Hepatocyte (in vitro differentiated cells): ENCODE measurements around the gene GAB1. TPM values are rescaled to one million over a fixed set of nuclear protein-coding genes. Genes with fewer than 3 reads are reported as not detected.

Experiments
- DNase-seq: peaks from one replicate; pipeline ENCODE4 v3.0.0-alpha.2; 2016; ENCODE audit warnings: low spot score
- H2AFZ ChIP-seq: fragments of 200-600 bp; sonication (generic); 2 replicates; pipeline ENCODE4 v1.6.0; 2016; ENCODE audit warnings: antibody characterized with exemption, mild to moderate bottlenecking
- H3K27ac ChIP-seq: fragments of 200-600 bp; sonication (generic); 2 replicates; pipeline ENCODE4 v1.5.1; 2016; ENCODE audit warnings: mild to moderate bottlenecking
- H3K27me3 ChIP-seq: fragments of 200-600 bp; sonication (generic); 2 replicates; pipeline ENCODE4 v1.6.1; 2016
- H3K36me3 ChIP-seq: fragments of 200-600 bp; sonication (generic); replicated peaks from 2 replicates; pipeline ENCODE4 v1.5.1; 2016; ENCODE audit warnings: low read depth; ENCODE audit not compliant: insufficient read depth
- H3K4me1 ChIP-seq: fragments of 200-600 bp; sonication (generic); 2 replicates; pipeline ENCODE4 v1.5.1; 2016; ENCODE audit warnings: mild to moderate bottlenecking, moderate library complexity; ENCODE audit not compliant: insufficient read depth
- H3K4me2 ChIP-seq: fragments of 200-600 bp; sonication (generic); 2 replicates; pipeline ENCODE4 v1.6.0; 2016
- H3K4me3 ChIP-seq: fragments of 200-600 bp; sonication (generic); 2 replicates; pipeline ENCODE4 v1.5.1; 2016; ENCODE audit warnings: mild to moderate bottlenecking
- H3K79me2 ChIP-seq: fragments of 200-600 bp; sonication (generic); 2 replicates; pipeline ENCODE4 v1.6.0; 2017; ENCODE audit warnings: mild to moderate bottlenecking
- H3K9me2 ChIP-seq: fragments of 200-600 bp; sonication (generic); replicated peaks from 2 replicates; pipeline ENCODE4 v1.6.0; 2017; ENCODE audit warnings: mild to moderate bottlenecking; ENCODE audit not compliant: insufficient read depth
- H3K9me3 ChIP-seq: fragments of 200-600 bp; sonication (generic); 2 replicates; pipeline ENCODE4 v1.5.1; 2016; ENCODE audit warnings: low read depth, mild to moderate bottlenecking
- H4K20me1 ChIP-seq: fragments of 200-600 bp; sonication (generic); 2 replicates; pipeline ENCODE4 v1.6.0; 2016; ENCODE audit warnings: mild to moderate bottlenecking; ENCODE audit not compliant: insufficient read depth, poor library complexity, severe bottlenecking
- CTCF ChIP-seq: fragments of 200-600 bp; sonication (generic); IDR thresholded peaks from 2 replicates; pipeline ENCODE4 v1.5.1; 2016; ENCODE audit warnings: antibody characterized with exemption, mild to moderate bottlenecking; ENCODE audit not compliant: poor library complexity
- EZH2 ChIP-seq: fragments of 200-600 bp; sonication (generic); IDR thresholded peaks from 2 replicates; pipeline ENCODE4 v1.6.1; 2016; ENCODE audit warnings: antibody characterized with exemption, mild to moderate bottlenecking, borderline replicate concordance
- EZH2phosphoT487 ChIP-seq: fragments of 200-600 bp; sonication (generic); IDR thresholded peaks from one replicate; pipeline ENCODE4 v1.6.1; 2018; ENCODE audit warnings: antibody characterized with exemption, mild to moderate bottlenecking, low read depth, moderate library complexity; ENCODE audit not compliant: unreplicated experiment, severe bottlenecking
- WGBS: methylation state at CpG from one replicate; pipeline ENCODE4 v1.1.6; 2016; ENCODE audit warnings: low lambda C conversion rate; ENCODE audit errors: missing lambda C conversion rate; 5-methylcytosine and 5-hydroxymethylcytosine counted together
- polyA plus RNA-seq: library from polyadenylated mRNA; unstranded; fragments of >200 nt; fragmentation: Nextera tagmentation; extraction: Ambion mirVana; gene quantifications from 2 replicates; pipeline ENCODE4 v1.2.1, GENCODE V29; 2016
- total RNA-seq: library from RNA; depleted of rRNA; stranded (reverse); fragments of >200 nt; gene quantifications from 2 replicates; pipeline ENCODE4 v1.2.3, GENCODE V29; 2014

GAB1 gene
- total and polyA plus RNA-seq, 2 experiments from 2014 or later = 10.9 to 30.7 TPM

DNA sequence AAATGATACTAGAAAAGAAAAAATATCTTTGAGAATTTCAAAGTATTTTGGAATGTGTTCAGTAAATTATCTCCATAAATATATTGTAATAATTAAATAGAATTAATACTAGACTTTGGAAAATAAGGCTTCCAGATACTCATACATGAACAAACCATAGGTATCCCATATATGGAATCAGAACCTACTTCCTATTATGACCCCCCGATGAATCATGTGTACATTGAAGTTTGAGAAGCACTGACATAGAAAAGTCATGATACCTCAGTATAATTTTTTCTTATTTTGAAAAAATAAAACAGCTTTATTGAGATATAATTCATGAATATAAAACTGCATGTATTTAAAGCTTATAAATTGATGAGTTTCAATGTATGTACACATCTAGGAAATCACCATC lies 149.6 kb downstream of the GAB1 start:
- WGBS = 89% methylated on average over 1 of the region's 1 CpG
- Histone ChIP-seq H3K4me2 (no peak overlapping the region), H3K27me3 (no peaks in the 10 kb centered on the region), H3K9me2 (no peaks in the 10 kb centered on the region), H3K79me2 (no peaks in the 10 kb centered on the region), H3K27ac (no peak overlapping the region), H3K4me1 (no peaks in the 10 kb centered on the region), H3K9me3 (no peaks in the 10 kb centered on the region), H2AFZ (no peak overlapping the region), H3K36me3 (no peaks in the 10 kb centered on the region), H4K20me1 (no peaks in the 10 kb centered on the region), H3K4me3 (no peak overlapping the region)
- no peak for DNase-seq
- TF ChIP-seq CTCF (no peak), EZH2 (no peak), EZH2phosphoT487 (no peak)

DNA sequence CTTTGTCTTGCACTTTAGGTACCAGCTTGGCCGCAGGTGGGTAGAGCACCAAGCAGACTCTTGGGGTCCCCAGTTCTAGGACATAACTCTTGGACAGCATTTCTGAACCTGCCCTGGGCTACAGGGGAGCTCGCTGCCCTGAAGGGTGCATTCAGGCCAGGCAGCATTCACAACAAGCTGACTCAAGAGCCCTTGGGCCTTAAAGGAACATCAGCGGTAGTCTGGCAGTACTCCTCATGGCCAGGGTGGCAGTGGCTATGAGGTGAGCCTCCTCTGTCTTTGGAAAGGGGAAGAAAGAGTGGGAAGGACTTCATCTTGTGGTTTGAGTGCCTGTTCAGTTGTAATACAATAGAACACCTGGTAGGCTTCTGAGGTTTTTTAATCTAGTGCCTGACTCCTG lies 152.0 kb downstream of the GAB1 start:
- no peaks in the 10 kb centered on the region for H4K20me1 ChIP-seq
- no peak for TF ChIP-seq EZH2
- no peak for TF ChIP-seq CTCF
- TF ChIP-seq EZH2phosphoT487 = no peak
- H3K36me3 ChIP-seq = no peaks in the 10 kb centered on the region
- H3K79me2 ChIP-seq = no peaks in the 10 kb centered on the region
- no peak for DNase-seq
- H2AFZ ChIP-seq = no peak overlapping the region
- H3K4me1 ChIP-seq = no peaks in the 10 kb centered on the region
- H3K27me3 ChIP-seq = no peaks in the 10 kb centered on the region
- no peak overlapping the region for H3K27ac ChIP-seq
- H3K4me2 ChIP-seq = no peak overlapping the region
- no peaks in the 10 kb centered on the region for H3K9me3 ChIP-seq
- 91% methylated on average over 3 of the region's 3 CpGs for WGBS
- H3K9me2 ChIP-seq = no peaks in the 10 kb centered on the region
- no peak overlapping the region for H3K4me3 ChIP-seq

GRCh38 chr4:143489106-143489505 lies 152.4 kb downstream of the GAB1 start:
- DNase-seq = no peak
- Histone ChIP-seq H3K4me1 (no peaks in the 10 kb centered on the region), H2AFZ (no peak overlapping the region), H3K9me3 (no peaks in the 10 kb centered on the region), H3K27me3 (no peaks in the 10 kb centered on the region), H3K36me3 (no peaks in the 10 kb centered on the region), H4K20me1 (no peaks in the 10 kb centered on the region), H3K9me2 (no peaks in the 10 kb centered on the region), H3K4me3 (no peak overlapping the region), H3K27ac (no peak overlapping the region), H3K4me2 (no peak overlapping the region), H3K79me2 (no peaks in the 10 kb centered on the region)
- TF ChIP-seq CTCF (no peak), EZH2 (no peak), EZH2phosphoT487 (no peak)
- WGBS = 100% methylated on average over 2 of the region's 2 CpGs

- Histone ChIP-seq H4K20me1 (no peaks in the 10 kb centered on the region), H3K4me1 (no peaks in the 10 kb centered on the region), H3K79me2 (no peaks in the 10 kb centered on the region), H3K9me3 (no peaks in the 10 kb centered on the region), H3K27ac (no peak overlapping the region), H3K9me2 (no peaks in the 10 kb centered on the region), H2AFZ (no peak overlapping the region), H3K4me2 (no peak overlapping the region), H3K27me3 (no peaks in the 10 kb centered on the region), H3K36me3 (no peaks in the 10 kb centered on the region), H3K4me3 (no peak overlapping the region)
- no peak for DNase-seq
- WGBS = 88% methylated on average over 8 of the region's 8 CpGs
- TF ChIP-seq CTCF (no peak), EZH2phosphoT487 (no peak), EZH2 (no peak)
Observed at GRCh38 chr4:143498021-143498420, 161.3 kb downstream of the GAB1 start.
